Measurements from ENCODE around the gene STIMATE.

STIMATE gene

GRCh38 chr3:52791928-52792327, 105.4 kb downstream of the STIMATE start:
- no peak for DNase-seq (ENCODE audit: low read depth in 2 of 2)

DNA sequence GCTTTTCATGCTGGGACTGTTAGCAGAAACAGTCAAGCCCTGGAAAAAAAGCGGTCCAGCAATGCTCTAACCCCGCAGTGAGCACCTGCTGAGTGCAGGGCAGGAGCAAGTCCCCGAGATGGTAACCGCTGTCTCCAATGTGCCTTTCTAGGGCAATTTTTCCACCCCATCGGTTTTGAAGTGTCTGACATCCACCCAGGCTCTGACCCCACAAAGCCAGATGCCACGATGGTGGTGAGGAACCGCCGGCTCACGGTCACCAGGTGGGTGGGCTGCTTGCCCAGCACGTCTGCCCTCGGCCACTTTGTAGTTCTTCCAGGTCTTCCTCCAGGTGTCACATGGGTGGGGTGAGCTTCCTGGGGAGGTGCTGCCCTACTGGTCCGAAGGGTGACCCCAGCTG, 106.0 kb downstream of the STIMATE start:
- no peak for DNase-seq (ENCODE audit: low read depth in 2 of 2)

- DNase-seq (ENCODE audit: low read depth in 2 of 2): no peak
These were observed 106.6 kb downstream of the STIMATE start for GRCh38 chr3:52790741-52791140.

GRCh38 chr3:52790337-52790736, 107.0 kb downstream of the STIMATE start:
- DNase-seq (ENCODE audit: low read depth in 2 of 2): no peak

GRCh38 chr3:52789746-52790040, 107.7 kb downstream of the STIMATE start:
- DNase-seq (ENCODE audit: low read depth in 2 of 2): no peak

GRCh38 chr3:52788890-52789745, 108.2 kb downstream of the STIMATE start:
- DNase-seq (ENCODE audit: low read depth in 2 of 2): no peak

- no peak for DNase-seq (ENCODE audit: low read depth in 2 of 2)
These were observed 109.4 kb downstream of the STIMATE start for GRCh38 chr3:52787672-52788625.

GRCh38 chr3:52787246-52787645, 110.1 kb downstream of the STIMATE start:
- no peak for DNase-seq (ENCODE audit: low read depth in 2 of 2)
